ENCODE data around the gene FGA.

Gene FGA

DNA sequence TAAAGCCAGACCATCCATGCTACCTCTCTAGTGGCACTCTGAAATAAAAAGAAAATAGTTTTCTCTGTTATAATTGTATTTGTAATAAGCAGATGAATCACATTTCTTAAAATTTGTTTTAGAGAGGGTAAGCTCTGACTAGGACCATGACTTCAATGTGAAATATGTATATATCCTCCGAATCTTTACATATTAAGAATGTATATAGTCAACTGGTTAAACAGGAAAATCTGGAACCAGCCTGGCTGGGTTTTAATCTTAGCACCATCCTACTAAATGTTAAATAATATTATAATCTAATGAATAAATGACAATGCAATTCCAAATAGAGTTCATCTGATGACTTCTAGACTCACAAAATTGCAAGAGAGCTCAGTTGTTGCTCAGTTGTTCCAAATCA is 26.2 kb downstream of the FGA start:
- H3K4me3 ChIP-seq (ENCODE audit: low read length): no peak overlapping the region
- TF ChIP-seq, protein P1, sequence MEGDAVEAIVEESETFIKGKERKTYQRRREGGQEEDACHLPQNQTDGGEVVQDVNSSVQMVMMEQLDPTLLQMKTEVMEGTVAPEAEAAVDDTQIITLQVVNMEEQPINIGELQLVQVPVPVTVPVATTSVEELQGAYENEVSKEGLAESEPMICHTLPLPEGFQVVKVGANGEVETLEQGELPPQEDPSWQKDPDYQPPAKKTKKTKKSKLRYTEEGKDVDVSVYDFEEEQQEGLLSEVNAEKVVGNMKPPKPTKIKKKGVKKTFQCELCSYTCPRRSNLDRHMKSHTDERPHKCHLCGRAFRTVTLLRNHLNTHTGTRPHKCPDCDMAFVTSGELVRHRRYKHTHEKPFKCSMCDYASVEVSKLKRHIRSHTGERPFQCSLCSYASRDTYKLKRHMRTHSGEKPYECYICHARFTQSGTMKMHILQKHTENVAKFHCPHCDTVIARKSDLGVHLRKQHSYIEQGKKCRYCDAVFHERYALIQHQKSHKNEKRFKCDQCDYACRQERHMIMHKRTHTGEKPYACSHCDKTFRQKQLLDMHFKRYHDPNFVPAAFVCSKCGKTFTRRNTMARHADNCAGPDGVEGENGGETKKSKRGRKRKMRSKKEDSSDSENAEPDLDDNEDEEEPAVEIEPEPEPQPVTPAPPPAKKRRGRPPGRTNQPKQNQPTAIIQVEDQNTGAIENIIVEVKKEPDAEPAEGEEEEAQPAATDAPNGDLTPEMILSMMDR (IDR thresholded peaks at IDR 0.05; ENCODE audit: low read depth, low read length): no peak
- TF ChIP-seq EZH2phosphoT487 (IDR thresholded peaks at IDR 0.05; ENCODE audit: low read depth): no peak
- no peaks in the 10 kb centered on the region for H4K20me1 ChIP-seq (ENCODE audit: insufficient read depth, low read length)
- no peaks in the 10 kb centered on the region for H3K79me2 ChIP-seq (ENCODE audit: low read length)
- H3K27ac ChIP-seq (ENCODE audit: low read length): no peak overlapping the region
- peaks cover 4% of the 10 kb centered on the region; the same call in 1 of the 2 replicates for H3K4me1 ChIP-seq (ENCODE audit: low read length)
- H3K36me3 ChIP-seq (replicated peaks; ENCODE audit: low read depth, low read length): no peaks in the 10 kb centered on the region
- H3K4me2 ChIP-seq (ENCODE audit: low read length): no peak overlapping the region
- H3K9ac ChIP-seq (ENCODE audit: low read length): no peak overlapping the region
- no peaks in the 10 kb centered on the region for H3K9me3 ChIP-seq (ENCODE audit: insufficient read depth, low read length)
- H3K27me3 ChIP-seq (ENCODE audit: low read depth, low read length): no peaks in the 10 kb centered on the region
- no peak overlapping the region for H2AFZ ChIP-seq (ENCODE audit: low read depth, low read length)

DNA sequence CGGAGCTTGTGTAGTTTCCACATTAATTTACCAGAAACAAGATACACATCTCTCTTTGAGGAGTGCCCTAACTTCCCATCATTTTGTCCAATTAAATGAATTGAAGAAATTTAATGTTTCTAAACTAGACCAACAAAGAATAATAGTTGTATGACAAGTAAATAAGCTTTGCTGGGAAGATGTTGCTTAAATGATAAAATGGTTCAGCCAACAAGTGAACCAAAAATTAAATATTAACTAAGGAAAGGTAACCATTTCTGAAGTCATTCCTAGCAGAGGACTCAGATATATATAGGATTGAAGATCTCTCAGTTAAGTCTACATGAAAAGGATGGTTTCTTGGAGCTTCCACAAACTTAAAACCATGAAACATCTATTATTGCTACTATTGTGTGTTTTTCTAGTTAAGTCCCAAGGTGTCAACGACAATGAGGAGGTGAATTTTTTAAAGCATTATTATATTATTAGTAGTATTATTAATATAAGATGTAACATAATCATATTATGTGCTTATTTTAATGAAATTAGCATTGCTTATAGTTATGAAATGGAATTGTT is 27.8 kb downstream of the FGA start, which contains the start of gene FGB:
TSS of gene FGB (plus strand) at position 315 of the 558 bp plus-strand sequence. CDS start at position 323, 8 bp downstream.
- Histone ChIP-seq H3K4me1 (ENCODE audit: low read length) (peaks cover 4% of the 10 kb centered on the region; the same call in 1 of the 2 replicates), H3K27ac (ENCODE audit: low read length) (no peak within 1 kb of the TSS)

DNA sequence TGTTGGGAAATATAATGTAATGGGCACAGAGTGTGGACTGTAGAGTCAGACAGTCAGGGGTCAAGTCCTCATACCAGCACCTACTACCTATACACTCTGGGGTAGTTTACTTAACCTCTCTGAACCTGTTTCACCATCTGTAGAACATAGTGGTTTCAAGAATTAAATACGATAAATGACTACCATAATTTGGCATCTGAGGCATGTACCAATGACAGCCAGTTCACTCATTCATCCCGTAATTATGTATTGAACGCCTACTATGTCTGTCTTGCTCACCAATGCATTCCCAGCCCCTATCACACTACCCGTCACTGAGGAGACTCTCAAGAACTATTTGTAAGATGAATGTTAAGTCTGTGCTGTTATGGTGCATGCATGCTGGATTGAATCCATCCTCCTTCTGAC is 29.7 kb downstream of the FGA start:
- H3K4me2 ChIP-seq (ENCODE audit: low read length): no peak overlapping the region
- no peak overlapping the region for H3K27ac ChIP-seq (ENCODE audit: low read length)
- H2AFZ ChIP-seq (ENCODE audit: low read depth, low read length): no peak overlapping the region
- no peak overlapping the region for H3K9ac ChIP-seq (ENCODE audit: low read length)
- H3K79me2 ChIP-seq (ENCODE audit: low read length): no peaks in the 10 kb centered on the region
- H3K4me3 ChIP-seq (ENCODE audit: low read length): no peak overlapping the region
- TF ChIP-seq, protein P1 (IDR thresholded peaks at IDR 0.05; ENCODE audit: low read depth, low read length): no peak
- no peak for TF ChIP-seq EZH2phosphoT487 (IDR thresholded peaks at IDR 0.05; ENCODE audit: low read depth)
- peaks cover 4% of the 10 kb centered on the region; the same call in 1 of the 2 replicates for H3K4me1 ChIP-seq (ENCODE audit: low read length)
- H3K9me3 ChIP-seq (ENCODE audit: insufficient read depth, low read length): peaks cover 10% of the 10 kb centered on the region; the same call in 1 of the 2 replicates
- no peaks in the 10 kb centered on the region for H3K36me3 ChIP-seq (replicated peaks; ENCODE audit: low read depth, low read length)
- no peaks in the 10 kb centered on the region for H3K27me3 ChIP-seq (ENCODE audit: low read depth, low read length)
- H4K20me1 ChIP-seq (ENCODE audit: insufficient read depth, low read length): no peaks in the 10 kb centered on the region

More for the DNA sequence above, 27.8 kb downstream of the FGA start, which contains the start of gene FGB:
- Histone ChIP-seq H3K79me2 (ENCODE audit: low read length) (no peaks in the 10 kb centered on the region), H3K4me2 (ENCODE audit: low read length) (no peak within 1 kb of the TSS), H3K9ac (ENCODE audit: low read length) (no peak within 1 kb of the TSS), H3K36me3 (replicated peaks; ENCODE audit: low read depth, low read length) (no peaks in the 10 kb centered on the region), H4K20me1 (ENCODE audit: insufficient read depth, low read length) (no peaks in the 10 kb centered on the region), H3K9me3 (ENCODE audit: insufficient read depth, low read length) (no peaks in the 10 kb centered on the region), H2AFZ (ENCODE audit: low read depth, low read length) (no peak within 1 kb of the TSS), H3K4me3 (ENCODE audit: low read length) (no peak within 1 kb of the TSS), H3K27me3 (ENCODE audit: low read depth, low read length) (no peaks in the 10 kb centered on the region)
- TF ChIP-seq, protein P1 (IDR thresholded peaks at IDR 0.05; ENCODE audit: low read depth, low read length): no peak
- no peak for TF ChIP-seq EZH2phosphoT487 (IDR thresholded peaks at IDR 0.05; ENCODE audit: low read depth)

DNA sequence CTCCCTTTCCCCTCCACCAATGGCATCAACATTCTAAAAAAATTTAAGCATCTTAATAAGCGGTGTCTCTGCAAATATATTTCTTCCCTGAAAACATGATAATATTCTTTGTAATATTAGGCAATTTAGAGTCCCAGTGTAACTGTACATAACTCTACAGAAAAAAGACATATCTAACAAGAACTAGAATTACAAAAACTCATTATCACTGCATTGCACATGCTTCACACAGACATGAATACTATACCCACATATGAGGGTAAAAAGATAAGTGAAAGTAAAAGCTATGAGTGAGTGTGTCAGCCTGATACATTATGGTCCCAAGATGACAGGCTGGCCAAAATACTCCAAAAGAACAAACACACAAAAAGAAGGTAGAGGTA is 30.1 kb downstream of the FGA start:
- TF ChIP-seq, protein P1 (IDR thresholded peaks at IDR 0.05; ENCODE audit: low read depth, low read length): no peak
- TF ChIP-seq EZH2phosphoT487 (IDR thresholded peaks at IDR 0.05; ENCODE audit: low read depth): no peak
- no peak overlapping the region for H3K9ac ChIP-seq (ENCODE audit: low read length)
- no peaks in the 10 kb centered on the region for H3K27me3 ChIP-seq (ENCODE audit: low read depth, low read length)
- no peak overlapping the region for H3K4me2 ChIP-seq (ENCODE audit: low read length)
- H3K27ac ChIP-seq (ENCODE audit: low read length): no peak overlapping the region
- no peaks in the 10 kb centered on the region for H3K36me3 ChIP-seq (replicated peaks; ENCODE audit: low read depth, low read length)
- no peaks in the 10 kb centered on the region for H4K20me1 ChIP-seq (ENCODE audit: insufficient read depth, low read length)
- H3K4me3 ChIP-seq (ENCODE audit: low read length): no peak overlapping the region
- peaks cover 4% of the 10 kb centered on the region; the same call in 1 of the 2 replicates for H3K4me1 ChIP-seq (ENCODE audit: low read length)
- H2AFZ ChIP-seq (ENCODE audit: low read depth, low read length): no peak overlapping the region
- no peaks in the 10 kb centered on the region for H3K79me2 ChIP-seq (ENCODE audit: low read length)
- peaks cover 10% of the 10 kb centered on the region; the same call in 1 of the 2 replicates for H3K9me3 ChIP-seq (ENCODE audit: insufficient read depth, low read length)
